Skeletal muscle tissue (tissue), 2 donors: Measurements from ENCODE around the gene SLC39A1. TPM values are rescaled to one million over a fixed set of nuclear protein-coding genes. Genes with fewer than 3 reads are reported as not detected.

Experiments used
- small RNA-seq: library from RNA; depleted of rRNA; stranded (forward); fragments of <200 nt; gene quantifications from one replicate; pipeline ENCODE3, GENCODE V24; 2014
- total RNA-seq: library from RNA; depleted of rRNA; stranded (reverse); fragments of >200 nt; gene quantifications from one replicate; pipeline ENCODE4 v1.2.3, GENCODE V29; 2014

The SLC39A1 gene
- total RNA-seq, 1 donor from 2014 or later = 40.2 TPM

Small RNA genes within 50 kb of the gene (small RNA-seq; reads per million reads assigned to genes)
- gene MIR6737 = 0.07 reads per million

Other genes starting within 250 kb of the SLC39A1 start
- 24.0 TPM for gene INTS3, start 235.5 kb downstream of the SLC39A1 start, total RNA-seq
- 16.7 TPM for gene SLC27A3, start 188.1 kb downstream of the SLC39A1 start, total RNA-seq
- gene GATAD2B, start 40.6 kb downstream of the SLC39A1 start, total RNA-seq = 6.3 TPM
- gene DENND4B, start 16.8 kb downstream of the SLC39A1 start, total RNA-seq = 9.9 TPM
- 3.1 TPM for gene CRTC2, start 4.9 kb downstream of the SLC39A1 start, total RNA-seq
- 8.9 TPM for gene CREB3L4, start 4.4 kb upstream of the SLC39A1 start, total RNA-seq
- gene JTB, start 14.1 kb upstream of the SLC39A1 start, total RNA-seq = 87.2 TPM
- gene RAB13, start 22.8 kb upstream of the SLC39A1 start, total RNA-seq = 18.3 TPM
- 4,210 TPM for gene RPS27, start 27.2 kb upstream of the SLC39A1 start, total RNA-seq
- gene NUP210L, start 191.5 kb upstream of the SLC39A1 start, total RNA-seq = under 0.01 TPM
- 202 TPM for gene TPM3, start 228.6 kb upstream of the SLC39A1 start, total RNA-seq
- not detected for gene CFAP141, start 242.8 kb upstream of the SLC39A1 start, total RNA-seq